HUES48 (cell line): Measurements from ENCODE around the gene CHRFAM7A.
"Not testable (repeated sequence)": the region's sequence is repeated elsewhere in the genome, so short reads cannot be mapped to it uniquely, and the experiment has no call there.

Experiments
- H3K27ac ChIP-seq: one replicate; pipeline ENCODE4 v1.7.0; 2013; ENCODE audit warnings: low read depth, low read length, inconsistent platforms
- H3K27me3 ChIP-seq: 2 replicates; pipeline ENCODE4 v1.6.1; 2013; ENCODE audit warnings: mild to moderate bottlenecking, low read length; ENCODE audit not compliant: control insufficient read depth, insufficient read depth
- H3K36me3 ChIP-seq: 2 replicates; pipeline ENCODE4 v1.6.1; 2013; ENCODE audit warnings: low read length; ENCODE audit not compliant: control insufficient read depth, insufficient read depth
- H3K4me1 ChIP-seq: 2 replicates; pipeline ENCODE4 v1.6.1; 2013; ENCODE audit warnings: mild to moderate bottlenecking, low read length; ENCODE audit not compliant: control insufficient read depth, insufficient read depth
- H3K4me3 ChIP-seq: 2 replicates; pipeline ENCODE4 v1.5.1; 2013; ENCODE audit warnings: mild to moderate bottlenecking, low read depth, low read length
- H3K9ac ChIP-seq: 2 replicates; pipeline ENCODE4 v1.6.1; 2013; ENCODE audit warnings: mild to moderate bottlenecking, low read depth, low read length, moderate library complexity
- H3K9me3 ChIP-seq: 2 replicates; pipeline ENCODE4 v1.6.1; 2013; ENCODE audit warnings: low read length; ENCODE audit not compliant: control insufficient read depth, insufficient read depth

CHRFAM7A gene

GRCh38 chr15:30315704-30316103 is 77.6 kb downstream of the CHRFAM7A start:
- H3K36me3 ChIP-seq, H3K27ac ChIP-seq, H3K4me3 ChIP-seq, H3K9ac ChIP-seq, H3K27me3 ChIP-seq, H3K4me1 ChIP-seq, H3K9me3 ChIP-seq: not testable (repeated sequence)

GRCh38 chr15:30310575-30310974 is 82.8 kb downstream of the CHRFAM7A start:
- H3K4me1 ChIP-seq, H3K9ac ChIP-seq, H3K4me3 ChIP-seq, H3K36me3 ChIP-seq, H3K27ac ChIP-seq, H3K9me3 ChIP-seq, H3K27me3 ChIP-seq: not testable (repeated sequence)
